ENCODE data around the gene CLIP2. TPM values are rescaled to one million over a fixed set of nuclear protein-coding genes. Genes with fewer than 3 reads are reported as not detected.

CLIP2 gene
- total and polyA plus RNA-seq, 2 of the 8 experiments (the other 6 are each of a cell fraction or from before 2014, with no cell fraction given), result 8.3 to 41.5 TPM

DNA sequence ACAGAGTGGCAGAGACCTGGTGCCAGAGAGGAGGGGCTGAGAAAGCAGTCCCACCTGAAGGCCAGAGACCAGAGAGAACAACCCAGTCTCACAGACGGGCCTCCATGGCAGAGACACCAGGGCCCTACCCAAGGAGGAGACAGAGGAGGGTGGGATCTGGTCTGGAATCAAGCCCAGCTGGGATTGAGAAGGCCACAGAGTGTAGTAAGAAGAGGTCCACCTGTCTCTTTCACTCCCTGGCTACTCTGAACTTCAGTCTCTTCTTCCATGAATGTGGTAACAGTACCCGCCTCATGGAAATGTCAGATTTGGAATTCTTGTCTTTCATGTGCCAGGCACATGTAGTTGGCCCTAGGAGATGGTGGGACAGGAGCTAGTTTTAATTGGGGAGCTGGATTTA is 55.6 kb downstream of the CLIP2 start:
- no peaks in the 10 kb centered on the region for H3K23me2 ChIP-seq (ENCODE audit: low read depth, low read length)
- no peaks in the 10 kb centered on the region for H3K36me3 ChIP-seq (ENCODE audit: control insufficient read depth in 2 of 4, insufficient read depth in 4 of 4, low read length in 3 of 4)
- POLR2A ChIA-PET (ENCODE audit: partially characterized antibody), result interaction anchor here (1.0 kb wide), 1 partner anchor 26 kb away, joined by 3 read pairs; no protein-coding TSS in a partner anchor
- H2BK15ac ChIP-seq (ENCODE audit: low read length), result no peak overlapping the region
- H4K91ac ChIP-seq (replicated peaks; ENCODE audit: insufficient read length, low read length), result no peak overlapping the region
- H3K18ac ChIP-seq (ENCODE audit: extremely low read depth, low read length), result no peak overlapping the region
- peaks cover 0 to 1% of the 10 kb centered on the region in 2 experiments for H4K20me1 ChIP-seq (replicated peaks in 1 of 2; ENCODE audit: control insufficient read depth in 1 of 2, insufficient read depth in 2 of 2, low read length in 2 of 2)
- H3K27ac ChIP-seq (ENCODE audit: low read depth, low read length), result no peak overlapping the region
- H2AK5ac ChIP-seq (ENCODE audit: low read depth, low read length), result no peak overlapping the region
- no peak overlapping the region for H2AFZ ChIP-seq (ENCODE audit: low read length)
- no peaks in the 10 kb centered on the region for H3K9me3 ChIP-seq (ENCODE audit: insufficient read depth in 2 of 2, low read depth in 1 of 2, low read length in 1 of 2)
- FAIRE-seq (no peak), DNase-seq (ENCODE audit: low read depth in 1 of 2, low spot score in 2 of 2) (no peak)
- H3K4ac ChIP-seq (replicated peaks; ENCODE audit: insufficient read length, low read depth, low read length), result no peak overlapping the region
- no peak overlapping the region for H2BK20ac ChIP-seq (ENCODE audit: low read length)
- H3K27me3 ChIP-seq (replicated peaks in 1 of 4; ENCODE audit: control insufficient read depth in 3 of 4, extremely low read depth in 1 of 4, insufficient read depth in 3 of 4, low read length in 3 of 4), result no peaks in the 10 kb centered on the region
- no peak overlapping the region for H3K9ac ChIP-seq (replicated peaks in 1 of 4; ENCODE audit: extremely low read depth in 1 of 4, low read depth in 3 of 4, low read length in 3 of 4)
- no peak overlapping the region for H2BK12ac ChIP-seq (ENCODE audit: low read depth, low read length)
- H3K14ac ChIP-seq (ENCODE audit: insufficient read length), result no peak overlapping the region
- H3K79me2 ChIP-seq (ENCODE audit: control insufficient read depth in 1 of 2, insufficient read depth in 2 of 2, low read length in 2 of 2), result no peaks in the 10 kb centered on the region
- H3K23ac ChIP-seq (ENCODE audit: insufficient read length), result no peak overlapping the region
- CTCF ChIA-PET (ENCODE audit: partially characterized antibody), result interaction anchor here (1.3 kb wide), 1 partner anchor 56 kb away, joined by 4 read pairs; no protein-coding TSS in a partner anchor
- H3K4me3 ChIP-seq (ENCODE audit: extremely low read depth in 1 of 4, insufficient read depth in 2 of 4, low read depth in 3 of 4, low read length in 4 of 4), result no peak overlapping the region
- 90% methylated on average over 2 of the region's 2 CpGs; no CpG with 5 or more reads in 1 of the 2 experiments for WGBS, 2 experiments (ENCODE audit: extremely low coverage in 1 of 2, insufficient coverage in 1 of 2, insufficient read length in 1 of 2, insufficient replicate concordance in 2 of 2, low coverage in 1 of 2, low lambda C conversion rate in 2 of 2, missing lambda C conversion rate in 1 of 2)
- no peak overlapping the region for H4K8ac ChIP-seq (ENCODE audit: extremely low read depth, insufficient read depth, low read length)
- no peak overlapping the region for H2BK120ac ChIP-seq (replicated peaks; ENCODE audit: low read depth, low read length)
- no peaks in the 10 kb centered on the region for H3K4me1 ChIP-seq (replicated peaks in 1 of 4; ENCODE audit: control insufficient read depth in 3 of 4, insufficient read depth in 4 of 4, low read length in 3 of 4)
- TF ChIP-seq CBX8 (IDR thresholded peaks at IDR 0.05; ENCODE audit: borderline replicate concordance, low read depth, low read length), result no peak
- no peak for TF ChIP-seq SP1 (IDR thresholded peaks at IDR 0.05; ENCODE audit: low read depth, low read length)
- no peak for TF ChIP-seq GABPA (IDR thresholded peaks at IDR 0.05; ENCODE audit: borderline replicate concordance, insufficient read depth, low read length)
- no peak for TF ChIP-seq POU5F1 (IDR thresholded peaks at IDR 0.05; ENCODE audit: low read depth, low read length)
- no peak for TF ChIP-seq YY1 (IDR thresholded peaks at IDR 0.05; ENCODE audit: low read depth, low read length)
- TF ChIP-seq SAP30 (IDR thresholded peaks at IDR 0.05; ENCODE audit: insufficient read depth, insufficient replicate concordance, low read length), result no peak
- TF ChIP-seq TEAD4 (IDR thresholded peaks at IDR 0.05; ENCODE audit: low read depth, low read length), result no peak
- no peak for TF ChIP-seq CHD1 (IDR thresholded peaks at IDR 0.05; ENCODE audit: low read depth, low read length)
- TF ChIP-seq SIRT6 (IDR thresholded peaks at IDR 0.05; ENCODE audit: low read length), result no peak
- no peak for TF ChIP-seq RAD21 (IDR thresholded peaks at IDR 0.05 in 1 of 2, conservative IDR thresholded peaks at IDR 0.05 in 1 of 2; ENCODE audit: low read depth in 2 of 2, low read length in 2 of 2)
- TF ChIP-seq, protein P1, sequence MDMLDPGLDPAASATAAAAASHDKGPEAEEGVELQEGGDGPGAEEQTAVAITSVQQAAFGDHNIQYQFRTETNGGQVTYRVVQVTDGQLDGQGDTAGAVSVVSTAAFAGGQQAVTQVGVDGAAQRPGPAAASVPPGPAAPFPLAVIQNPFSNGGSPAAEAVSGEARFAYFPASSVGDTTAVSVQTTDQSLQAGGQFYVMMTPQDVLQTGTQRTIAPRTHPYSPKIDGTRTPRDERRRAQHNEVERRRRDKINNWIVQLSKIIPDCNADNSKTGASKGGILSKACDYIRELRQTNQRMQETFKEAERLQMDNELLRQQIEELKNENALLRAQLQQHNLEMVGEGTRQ (IDR thresholded peaks at IDR 0.05; ENCODE audit: low read length), result no peak
- TF ChIP-seq EGR1 (IDR thresholded peaks at IDR 0.05; ENCODE audit: borderline replicate concordance, low read depth, low read length), result no peak
- no peaks in the 10 kb centered on the region for H3K79me1 ChIP-seq (ENCODE audit: low read depth, low read length)
- H2BK5ac ChIP-seq (ENCODE audit: low read depth, low read length), result no peak overlapping the region
- no peak overlapping the region for H4K5ac ChIP-seq (ENCODE audit: insufficient read length, low read depth, low read length)
- H3K4me2 ChIP-seq (ENCODE audit: insufficient read depth in 1 of 2, low read depth in 2 of 2, low read length in 2 of 2), result no peak overlapping the region
- H3K56ac ChIP-seq (replicated peaks; ENCODE audit: insufficient read length, low read depth, low read length), result no peak overlapping the region
